GM21723 (cell line): ENCODE measurements around the gene DUS2.
"Not testable (repeated sequence)": the region's sequence is repeated elsewhere in the genome, so short reads cannot be mapped to it uniquely, and the experiment has no call there.

Experiments
- ATAC-seq: cut with Tn5 transposase; IDR thresholded peaks from one replicate; pipeline ENCODE4 v1.9.1; 2021; ENCODE audit warnings: mild to moderate bottlenecking, moderate library complexity; ENCODE audit not compliant: unreplicated experiment

The DUS2 gene

GRCh38 chr16:68022728-68023537, at the start of gene DUS2, which contains the start of gene DDX28:
DUS2 (plus strand) TSS chr16:68023284; CDS start chr16:68038024, 14,740 bp downstream.
DDX28 (minus strand) TSS chr16:68023232; CDS start chr16:68023202, 30 bp downstream.
- ATAC-seq = peak; percentile 74

- ATAC-seq = no peak
Measured at GRCh38 chr16:67975321-67976105, 47.6 kb upstream of the DUS2 start.

- ATAC-seq = no peak
Measured at GRCh38 chr16:67976205-67976604, 46.9 kb upstream of the DUS2 start.

- ATAC-seq = no peak
Measured at GRCh38 chr16:67977005-67977404, 46.1 kb upstream of the DUS2 start.

- no peak for ATAC-seq
Measured at GRCh38 chr16:67977469-67978227, 45.4 kb upstream of the DUS2 start.

- ATAC-seq = no peak
Measured at GRCh38 chr16:67979955-67980678, 43.0 kb upstream of the DUS2 start, which contains the start of gene DPEP3. DPEP3 (minus strand) TSS chr16:67980499; CDS start chr16:67980380, 119 bp downstream.

- no peak for ATAC-seq
Measured at GRCh38 chr16:67982011-67982696, 40.9 kb upstream of the DUS2 start.

GRCh38 chr16:67986949-67987348, 36.1 kb upstream of the DUS2 start:
- no peak for ATAC-seq

- ATAC-seq = no peak
Measured at GRCh38 chr16:67987460-67988160, 35.5 kb upstream of the DUS2 start.

GRCh38 chr16:67988675-67989074, 34.4 kb upstream of the DUS2 start:
- ATAC-seq = no peak

- no peak for ATAC-seq
Measured at GRCh38 chr16:67989322-67990017, 33.6 kb upstream of the DUS2 start.

- no peak for ATAC-seq
Measured at GRCh38 chr16:67990018-67990386, 33.1 kb upstream of the DUS2 start.

GRCh38 chr16:67992661-67993206, 30.4 kb upstream of the DUS2 start:
- no peak for ATAC-seq

GRCh38 chr16:67993207-67994039, 29.7 kb upstream of the DUS2 start:
- peak; percentile 58 for ATAC-seq

GRCh38 chr16:67994040-67994408, 29.1 kb upstream of the DUS2 start:
- not testable (repeated sequence) for ATAC-seq

GRCh38 chr16:67995423-67995822, 27.7 kb upstream of the DUS2 start:
- no peak for ATAC-seq

- ATAC-seq = no peak
Measured at GRCh38 chr16:67996666-67997065, 26.4 kb upstream of the DUS2 start.
